Activated CD4-positive, alpha-beta memory T cell treated with anti-CD3 and anti-CD28 coated beads, Interleukin-2, amount 10 ng/mL, durations not matched to agents 7 days and 5 days (primary cell): ENCODE results near the gene SLC27A3. TPM values are rescaled to one million over a fixed set of nuclear protein-coding genes. Genes with fewer than 3 reads are reported as not detected.

Experiments
- CTCF ChIA-PET: fragments of 350-600 bp; sonication (Branson Sonifier 250); formaldehyde crosslinking; loops from one replicate; lab custom pipeline; 2021; ENCODE audit warnings: antibody characterized with exemption, inconsistent platforms; lab: Charles Lee
- POLR2A ChIA-PET: fragments of 350-600 bp; sonication (Branson Sonifier 250); formaldehyde crosslinking; loops from one replicate; lab custom pipeline; 2021; ENCODE audit warnings: antibody characterized with exemption; lab: Charles Lee
- DNase-seq: peaks from one replicate; pipeline ENCODE4 v3.0.0-alpha.2; 2020
- H3K27ac Mint-ChIP-seq: one replicate; pipeline ENCODE4 v1.8.0; 2021; ENCODE audit warnings: mild to moderate bottlenecking, mixed read lengths
- H3K27me3 Mint-ChIP-seq: one replicate; pipeline ENCODE4 v1.8.0; 2021; ENCODE audit warnings: mixed read lengths
- H3K36me3 Mint-ChIP-seq: one replicate; pipeline ENCODE4 v1.8.0; 2021; ENCODE audit warnings: low read depth, mixed read lengths
- H3K4me1 Mint-ChIP-seq: one replicate; pipeline ENCODE4 v1.8.0; 2021; ENCODE audit warnings: mixed read lengths
- H3K4me3 Mint-ChIP-seq: one replicate; pipeline ENCODE4 v1.8.0; 2021; ENCODE audit warnings: mild to moderate bottlenecking, mixed read lengths
- H3K9me3 Mint-ChIP-seq: one replicate; pipeline ENCODE4 v1.8.0; 2021; ENCODE audit warnings: mixed read lengths
- total RNA-seq, 2 experiments: library from RNA; stranded (reverse); gene quantifications; one replicate each; pipeline ENCODE4 v1.2.3, GENCODE V29; 2021

Gene SLC27A3
- total RNA-seq, 2 experiments from 2014 or later = 24.9 to 25.3 TPM

DNA sequence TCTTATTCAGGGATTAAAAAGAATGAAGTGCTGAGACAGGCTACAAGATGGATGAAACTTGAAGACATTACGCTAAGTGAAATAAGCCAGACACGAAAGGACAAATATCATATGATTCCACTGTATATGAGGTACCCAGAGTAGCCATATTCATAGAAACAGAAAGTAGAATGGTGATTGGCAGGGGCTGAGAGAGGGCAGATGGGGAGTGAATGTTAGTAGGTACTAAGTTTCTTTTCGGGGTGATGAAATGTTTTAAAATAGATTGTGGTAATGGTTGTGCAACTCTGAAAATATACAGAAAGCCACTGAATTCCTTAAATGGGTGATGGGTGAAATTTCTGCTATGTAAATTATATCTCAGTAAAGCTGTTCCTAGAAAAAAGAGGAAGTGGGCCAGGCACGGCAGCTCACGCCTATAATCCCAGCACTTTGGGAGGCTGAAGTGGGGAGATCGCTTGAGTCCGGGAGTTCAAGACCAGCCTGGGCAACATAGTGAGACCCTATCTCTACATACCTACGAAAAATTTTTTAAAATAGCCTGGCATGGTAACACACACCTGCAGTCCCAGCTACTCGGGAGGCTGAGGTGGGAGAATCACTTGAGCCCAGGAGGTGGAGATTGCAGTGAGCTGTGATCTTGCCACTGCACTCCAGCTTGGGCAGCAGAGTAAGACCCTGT, 15.9 kb downstream of the SLC27A3 start:
- CTCF ChIA-PET = interaction anchor here (0.6 to 3.6 kb wide), 6 partner anchors 8 to 357 kb away, joined by 3 to 17 read pairs (median 3); partner anchors contain the start of gene RAB13
- DNase-seq = no peak

DNA sequence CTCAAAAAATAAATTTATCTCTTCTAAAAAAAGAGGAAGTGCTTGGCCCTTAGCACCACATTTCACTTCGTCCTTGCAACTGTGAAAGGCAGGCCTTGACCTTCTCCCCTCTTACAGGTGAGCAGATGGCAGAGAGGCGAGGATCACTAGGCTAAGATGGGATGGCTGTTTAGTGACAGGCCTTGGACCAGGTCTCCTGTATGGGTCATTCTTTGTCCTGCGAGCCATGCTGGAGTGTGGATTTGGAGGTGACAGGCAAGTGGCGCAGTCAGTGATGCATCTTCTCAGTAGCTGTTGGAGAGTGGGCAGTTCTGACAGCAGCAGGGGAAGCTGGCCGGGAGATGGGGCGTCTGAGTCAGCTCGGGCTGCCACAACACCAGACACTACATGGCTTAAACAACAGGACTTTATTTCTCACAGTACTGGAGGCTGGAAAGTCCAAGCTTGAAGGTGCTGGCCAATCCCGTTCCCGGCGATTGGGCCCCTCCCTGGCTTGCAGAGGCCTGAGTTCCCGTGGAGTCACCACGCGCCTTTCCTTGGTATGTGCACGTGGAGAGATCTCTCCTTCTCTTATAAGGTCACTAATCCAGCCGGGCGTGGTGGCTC, 16.5 kb downstream of the SLC27A3 start:
- H3K27ac Mint-ChIP-seq = peak overlapping the region; percentile 62
- CTCF ChIA-PET = interaction anchor here (0.6 to 3.6 kb wide), 7 partner anchors 8 to 356 kb away, joined by 3 to 17 read pairs (median 3); partner anchors contain the start of gene RAB13

More for the DNA sequence above, 15.9 kb downstream of the SLC27A3 start:
- peaks cover 4% of the 10 kb centered on the region for H3K36me3 Mint-ChIP-seq
- POLR2A ChIA-PET = interaction anchor here (1.0 to 1.4 kb wide), 8 partner anchors 8 to 175 kb away, joined by 3 to 6 read pairs (median 4); partner anchors contain the start of gene SLC27A3
- H3K27ac Mint-ChIP-seq = peak overlapping the region; percentile 62
- peaks cover 2% of the 10 kb centered on the region for H3K9me3 Mint-ChIP-seq
- H3K27me3 Mint-ChIP-seq = peaks cover 18% of the 10 kb centered on the region
- H3K4me3 Mint-ChIP-seq = peak overlapping the region; percentile 2
- peaks cover 42% of the 10 kb centered on the region for H3K4me1 Mint-ChIP-seq

GRCh38 chr1:153792631-153793041, 17.4 kb downstream of the SLC27A3 start:
- POLR2A ChIA-PET = interaction anchor here (0.8 to 1.7 kb wide), 5 partner anchors 9 to 198 kb away, joined by 3 to 7 read pairs (median 4); no protein-coding TSS in a partner anchor

More for the DNA sequence above, 16.5 kb downstream of the SLC27A3 start:
- DNase-seq = no peak
- Mint-ChIP-seq H3K4me1 (peaks cover 48% of the 10 kb centered on the region), H3K36me3 (peaks cover 4% of the 10 kb centered on the region), H3K27me3 (peaks cover 13% of the 10 kb centered on the region), H3K9me3 (no peaks in the 10 kb centered on the region), H3K4me3 (peak overlapping the region; percentile 17)
- POLR2A ChIA-PET = interaction anchor here (1.0 to 1.4 kb wide), 9 partner anchors 8 to 195 kb away, joined by 3 to 6 read pairs (median 3); partner anchors contain the start of gene SLC27A3

DNA sequence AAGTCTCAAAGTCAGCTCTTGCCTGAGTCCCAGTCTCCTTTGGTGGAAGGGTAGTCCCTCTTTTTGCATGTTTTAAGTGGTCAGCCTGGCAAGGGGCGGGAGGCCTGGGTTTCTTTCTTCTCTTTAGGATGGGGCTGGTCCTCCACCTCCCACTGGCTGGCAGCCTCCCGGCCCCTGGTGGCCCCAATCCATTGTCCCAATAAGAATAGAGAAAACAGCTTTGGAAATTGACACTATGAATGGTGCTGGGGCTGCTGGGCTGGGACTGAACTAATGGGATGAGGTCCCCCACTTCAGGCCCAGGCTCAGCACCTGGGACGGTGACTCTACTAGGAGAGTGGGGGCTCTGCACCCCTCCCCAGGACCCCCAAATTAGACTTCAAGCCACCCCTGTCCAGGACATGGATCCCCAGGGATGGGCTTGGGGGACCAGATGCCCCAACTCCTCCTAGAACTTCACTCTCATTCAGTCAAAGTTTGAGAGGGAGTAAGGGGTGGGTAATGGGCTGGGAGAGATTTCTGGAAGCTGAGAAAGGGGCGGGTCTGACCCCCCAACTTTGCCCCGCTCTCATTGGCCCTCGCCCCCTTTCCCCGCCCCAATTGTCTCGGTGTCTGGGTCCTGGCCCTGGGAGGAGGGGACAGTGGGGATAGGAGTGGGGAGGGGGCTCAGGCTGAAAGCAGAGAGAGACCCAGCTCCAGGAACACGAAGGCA, 18.2 kb downstream of the SLC27A3 start:
- peaks cover 4% of the 10 kb centered on the region for H3K36me3 Mint-ChIP-seq
- no peak for DNase-seq
- H3K27ac Mint-ChIP-seq = no peak overlapping the region
- no peak overlapping the region for H3K4me3 Mint-ChIP-seq
- ChIA-PET POLR2A (interaction anchor here (0.8 to 1.7 kb wide), 4 partner anchors 10 to 198 kb away, joined by 3 to 7 read pairs (median 4); no protein-coding TSS in a partner anchor), CTCF (interaction anchor here (3.6 kb wide), 1 partner anchor 193 kb away, joined by 17 read pairs; the partner anchor contains the start of gene RAB13)
- peaks cover 3% of the 10 kb centered on the region for H3K27me3 Mint-ChIP-seq
- H3K4me1 Mint-ChIP-seq = peaks cover 52% of the 10 kb centered on the region
- H3K9me3 Mint-ChIP-seq = no peaks in the 10 kb centered on the region

More at GRCh38 chr1:153792631-153793041, 17.4 kb downstream of the SLC27A3 start:
- Mint-ChIP-seq H3K4me1 (peaks cover 54% of the 10 kb centered on the region), H3K36me3 (peaks cover 4% of the 10 kb centered on the region), H3K4me3 (no peak overlapping the region), H3K9me3 (no peaks in the 10 kb centered on the region), H3K27ac (no peak overlapping the region), H3K27me3 (peaks cover 8% of the 10 kb centered on the region)
- DNase-seq = no peak
- CTCF ChIA-PET = interaction anchor here (0.7 to 3.6 kb wide), 4 partner anchors 9 to 245 kb away, joined by 3 to 17 read pairs (median 4); partner anchors contain the start of gene RAB13

DNA sequence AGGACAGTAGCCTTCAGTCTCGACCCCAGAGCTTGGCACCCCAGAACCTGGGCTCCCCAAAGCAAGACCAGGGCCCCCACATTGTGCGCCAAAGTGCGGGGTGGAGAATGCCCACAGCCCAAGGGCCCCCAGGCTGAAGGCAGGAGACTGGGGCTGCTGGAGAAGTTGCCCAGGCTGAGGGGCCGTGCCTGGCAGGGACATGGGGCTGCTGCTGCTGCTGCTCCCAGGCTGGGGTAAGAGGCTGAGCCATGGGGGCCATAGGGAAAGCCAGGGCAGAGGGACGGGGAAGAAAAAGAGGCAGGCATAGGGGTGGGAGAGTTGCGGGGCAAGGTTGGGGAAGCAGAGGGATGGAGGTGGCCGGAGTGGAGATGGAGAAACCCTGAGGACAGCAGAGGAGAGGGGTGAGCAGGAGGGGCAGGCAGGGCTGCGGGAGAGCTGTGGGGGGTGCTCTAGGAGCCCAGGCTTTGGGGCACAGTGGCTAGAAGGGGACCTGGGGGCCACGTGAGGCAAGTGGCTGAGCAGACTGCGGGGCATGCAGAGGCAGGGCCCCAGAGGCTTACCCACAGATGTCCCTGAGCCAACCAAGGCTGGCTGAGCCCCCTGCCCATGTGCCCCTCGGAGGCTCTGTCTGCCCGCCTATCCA, 18.9 kb downstream of the SLC27A3 start:
- POLR2A ChIA-PET = interaction anchor here (1.7 kb wide), 1 partner anchor 9 kb away, joined by 7 read pairs; no protein-coding TSS in a partner anchor
- H3K27ac Mint-ChIP-seq = no peak overlapping the region

DNA sequence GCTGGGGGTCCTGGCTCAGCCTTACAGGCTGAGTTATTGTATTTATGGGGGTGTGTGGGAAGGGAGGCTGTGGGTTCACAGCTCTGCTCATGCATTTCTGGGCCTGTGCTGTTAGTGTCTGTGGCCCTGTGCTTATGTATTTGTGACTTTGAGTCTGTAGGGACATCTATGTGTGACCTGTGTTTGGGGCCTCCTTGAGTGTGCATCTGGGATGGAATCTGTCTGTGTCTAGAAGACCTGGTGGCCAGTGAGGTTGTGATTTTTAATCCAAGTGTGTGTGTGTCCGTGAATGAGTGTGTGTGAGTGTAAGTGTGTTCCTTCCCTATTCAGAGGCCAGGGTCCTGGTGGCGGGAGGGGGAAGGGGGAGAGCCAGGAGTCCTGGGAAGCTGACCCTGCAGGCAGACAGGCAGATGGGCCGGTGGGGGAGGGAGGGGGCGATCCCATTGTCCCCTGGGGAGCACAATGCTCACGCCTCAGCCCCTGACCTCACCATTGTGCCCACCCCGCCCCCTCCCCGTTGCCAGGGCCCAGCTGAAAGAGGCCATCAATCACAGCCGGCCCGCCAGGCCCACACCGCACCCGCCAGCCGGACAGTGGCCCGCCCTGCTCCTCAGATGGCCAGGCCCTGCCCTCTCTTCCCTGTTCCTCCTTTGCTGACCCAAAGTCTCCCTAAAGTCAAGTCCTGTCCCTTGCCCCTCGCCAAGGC, 19.6 kb downstream of the SLC27A3 start:
- Mint-ChIP-seq H3K36me3 (peaks cover 3% of the 10 kb centered on the region), H3K27ac (no peak overlapping the region), H3K4me1 (peaks cover 45% of the 10 kb centered on the region), H3K9me3 (no peaks in the 10 kb centered on the region), H3K27me3 (no peaks in the 10 kb centered on the region), H3K4me3 (no peak overlapping the region)
- DNase-seq = no peak
- ChIA-PET POLR2A (no interaction called here), CTCF (interaction anchor here (1.0 to 4.5 kb wide), 2 partner anchors 150 to 192 kb away, joined by 3 to 43 read pairs; partner anchors contain the start of gene RAB13)

More for the DNA sequence above, 18.9 kb downstream of the SLC27A3 start:
- H3K4me1 Mint-ChIP-seq = peaks cover 49% of the 10 kb centered on the region
- H3K4me3 Mint-ChIP-seq = no peak overlapping the region
- peaks cover 4% of the 10 kb centered on the region for H3K36me3 Mint-ChIP-seq
- H3K9me3 Mint-ChIP-seq = no peaks in the 10 kb centered on the region
- H3K27me3 Mint-ChIP-seq = no peaks in the 10 kb centered on the region
- CTCF ChIA-PET = no interaction called here
- no peak for DNase-seq

GRCh38 chr1:153795330-153795837, 20.2 kb downstream of the SLC27A3 start:
- no peak overlapping the region for H3K27ac Mint-ChIP-seq
- no peaks in the 10 kb centered on the region for H3K27me3 Mint-ChIP-seq
- no peaks in the 10 kb centered on the region for H3K9me3 Mint-ChIP-seq
- DNase-seq = no peak
- H3K4me1 Mint-ChIP-seq = peaks cover 38% of the 10 kb centered on the region
- CTCF ChIA-PET = interaction anchor here (1.0 to 4.5 kb wide), 4 partner anchors 12 to 191 kb away, joined by 3 to 43 read pairs (median 4); partner anchors contain the start of gene RAB13
- no peaks in the 10 kb centered on the region for H3K36me3 Mint-ChIP-seq
- POLR2A ChIA-PET = no interaction called here
- no peak overlapping the region for H3K4me3 Mint-ChIP-seq

GRCh38 chr1:153795934-153796785, 21.0 kb downstream of the SLC27A3 start:
- Mint-ChIP-seq H3K4me1 (peaks cover 31% of the 10 kb centered on the region), H3K4me3 (no peak overlapping the region)
- DNase-seq = no peak

GRCh38 chr1:153796786-153797659, 21.8 kb downstream of the SLC27A3 start:
- Mint-ChIP-seq H3K4me3 (no peak overlapping the region), H3K27me3 (no peaks in the 10 kb centered on the region), H3K9me3 (no peaks in the 10 kb centered on the region), H3K27ac (peak overlapping the region; percentile 44), H3K36me3 (peaks cover 2% of the 10 kb centered on the region), H3K4me1 (peaks cover 23% of the 10 kb centered on the region)
- DNase-seq = peak; percentile 86
- ChIA-PET CTCF (interaction anchor here (0.6 to 4.5 kb wide), 14 partner anchors 10 to 190 kb away, joined by 3 to 43 read pairs (median 3); partner anchors contain the start of genes CREB3L4, DENND4B, JTB and RAB13), POLR2A (interaction anchor here (0.8 to 3.0 kb wide), 12 partner anchors 8 to 193 kb away, joined by 3 to 15 read pairs (median 4); partner anchors contain the start of genes DENND4B, GATAD2B, JTB and RAB13)

More at GRCh38 chr1:153795934-153796785, 21.0 kb downstream of the SLC27A3 start:
- Mint-ChIP-seq H3K9me3 (no peaks in the 10 kb centered on the region), H3K36me3 (no peaks in the 10 kb centered on the region), H3K27ac (no peak overlapping the region), H3K27me3 (no peaks in the 10 kb centered on the region)
- ChIA-PET POLR2A (interaction anchor here (0.8 to 1.5 kb wide), 6 partner anchors 9 to 194 kb away, joined by 3 to 5 read pairs (median 4); partner anchors contain the start of genes JTB and RPS27), CTCF (interaction anchor here (1.0 to 4.5 kb wide), 8 partner anchors 11 to 191 kb away, joined by 3 to 43 read pairs (median 4); partner anchors contain the start of genes CREB3L4 and RAB13)
